Measurements from ENCODE around the gene DCDC2C. TPM values are rescaled to one million over a fixed set of nuclear protein-coding genes. Genes with fewer than 3 reads are reported as not detected.

Gene DCDC2C
- total RNA-seq, 2 donors from 2014 or later, result not detected

Other genes with a start within 250 kb of the DCDC2C start
- 10 to 100 TPM; 25.8 to 26.0 TPM for gene ADI1, start 184.0 kb upstream of the DCDC2C start, total RNA-seq
- 10 to 100 TPM; 10.3 to 31.7 TPM for gene RNASEH1, start 145.2 kb upstream of the DCDC2C start, total RNA-seq
- gene RPS7, start 128.3 kb upstream of the DCDC2C start, total RNA-seq, result 1,000 to 10,000 TPM; 1,635 to 1,848 TPM
- gene COLEC11, start 108.5 kb upstream of the DCDC2C start, total RNA-seq, result under 1 TPM in 1 of 2 donors, not detected in 1; 0.54 TPM
- gene ALLC, start 45.4 kb upstream of the DCDC2C start, total RNA-seq, result not detected

All from activated T-helper 17 cell treated with anti-CD3 and anti-CD28 coated beads, Interleukin-2, amount 50 U/mL, for 72 hours (primary cell).